GM19240 (cell line): Measurements from ENCODE around the gene STX12.

Source experiments
- DNase-seq: peaks from one replicate; pipeline ENCODE4 v3.0.0; 2011; ENCODE audit warnings: low spot score; ENCODE audit not compliant: insufficient read length

The STX12 gene

GRCh38 chr1:27772932-27773825 is at the start of gene STX12:
STX12 (plus strand) TSS chr1:27773219; CDS start chr1:27773308, 89 bp downstream.
- DNase-seq: peak; percentile 93

DNA sequence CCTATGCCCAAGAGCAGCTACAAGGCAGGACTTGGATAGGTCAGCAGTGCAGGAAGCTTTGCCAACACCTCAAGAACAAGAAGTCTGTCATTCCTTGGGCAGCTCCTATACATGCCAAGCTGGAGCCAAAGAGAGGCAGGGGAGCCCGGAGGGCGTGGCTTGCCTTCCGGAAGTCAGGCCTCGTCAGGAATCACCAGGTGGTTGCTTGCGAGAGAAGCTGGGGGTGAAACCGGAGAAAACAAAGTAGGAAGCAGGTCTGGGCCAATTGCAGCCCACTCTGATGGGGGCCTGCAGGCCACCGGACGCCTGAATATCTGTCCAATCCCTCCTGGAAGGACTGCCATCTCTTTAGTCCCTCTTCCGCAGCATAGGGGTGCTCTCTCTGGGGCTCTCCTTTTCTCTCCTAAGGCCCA is 48.1 kb upstream of the STX12 start:
- no peak for DNase-seq

DNA sequence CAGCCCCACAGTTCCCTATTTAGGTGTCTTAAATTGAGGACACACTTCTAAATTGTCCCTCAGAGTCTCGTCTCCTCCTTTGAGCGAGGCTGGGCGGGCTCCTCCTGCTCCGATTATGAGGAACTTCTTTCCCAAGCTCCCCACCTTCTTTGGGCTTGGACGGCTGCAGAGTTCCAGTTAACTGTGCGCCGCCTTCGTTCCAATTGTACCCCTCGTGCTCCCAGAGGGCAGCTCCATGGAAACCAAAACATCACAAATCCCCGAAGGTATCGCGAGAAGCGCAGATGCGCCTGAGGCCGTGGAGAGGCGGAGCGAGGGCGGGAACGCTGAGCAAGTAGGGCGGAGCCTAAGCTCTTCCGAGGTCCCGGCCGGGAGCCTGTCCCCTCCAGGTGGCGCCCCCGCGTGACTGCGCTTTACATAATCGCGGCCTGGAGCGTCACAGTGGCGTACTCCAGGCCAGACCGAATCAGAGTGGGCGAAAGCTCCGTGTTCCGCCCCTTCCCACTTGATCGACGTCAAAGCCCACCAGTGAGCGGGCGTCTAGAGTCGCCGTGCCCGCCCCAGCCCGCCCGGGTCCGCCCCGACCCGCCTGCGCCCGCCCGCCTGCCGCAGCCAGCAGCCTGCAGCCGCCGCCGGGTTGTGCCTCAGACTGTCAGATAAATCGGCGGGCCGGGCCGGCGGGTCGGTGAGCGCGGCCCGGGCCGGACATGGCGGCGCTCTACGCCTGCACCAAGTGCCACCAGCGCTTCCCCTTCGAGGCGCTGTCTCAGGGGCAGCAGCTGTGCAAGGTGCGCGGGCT is 47.4 kb upstream of the STX12 start, which contains the start of gene FAM76A:
Gene FAM76A, plus strand, starts transcription at position 588 of the 799 bp plus-strand sequence. Its CDS starts 120 bp downstream, at position 708.
- DNase-seq: peak; percentile 97

DNA sequence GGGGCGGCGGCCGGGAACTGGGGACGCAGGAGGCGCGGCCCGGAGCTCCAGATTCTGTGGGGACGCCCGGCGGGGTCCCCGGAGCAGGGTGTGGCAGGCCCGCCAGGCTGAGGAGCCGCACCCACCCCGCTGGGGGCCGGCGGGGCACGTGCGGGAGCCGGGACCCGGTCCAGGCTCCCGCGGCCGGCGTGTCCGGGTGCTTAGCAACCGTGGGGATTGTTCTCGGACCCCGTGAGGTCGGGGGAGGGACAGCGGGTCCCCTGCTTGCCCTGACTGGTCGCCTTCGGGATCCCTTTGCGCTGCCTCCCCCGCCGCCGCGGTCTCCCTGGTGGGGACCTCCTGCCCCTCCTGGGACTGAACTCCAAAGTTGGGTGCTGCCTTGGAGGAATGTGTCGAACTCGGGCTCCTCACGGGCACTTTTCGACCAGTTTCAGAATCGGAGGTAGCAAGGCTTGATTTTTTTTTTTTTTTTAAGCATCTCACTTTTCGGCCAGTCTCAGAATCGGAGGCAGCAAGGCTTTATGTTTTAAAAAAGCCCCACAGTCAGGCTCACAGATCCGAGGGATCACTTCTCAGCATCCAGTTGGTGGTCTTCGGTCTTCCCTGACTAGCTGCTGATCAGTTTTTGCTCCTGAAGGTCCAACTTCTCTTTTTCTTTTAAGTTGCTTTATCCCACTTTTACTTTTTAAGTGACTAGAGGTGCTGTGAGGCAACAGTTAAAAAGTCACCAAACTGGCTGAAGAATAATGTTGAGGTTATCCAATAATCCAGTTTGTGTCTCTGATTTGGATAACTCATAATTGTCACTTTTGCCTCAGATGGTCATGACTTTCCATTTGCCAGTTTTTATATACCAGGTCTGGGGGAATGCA is 46.6 kb upstream of the STX12 start:
- peak; percentile 50 for DNase-seq

GRCh38 chr1:27727126-27727525 is 45.9 kb upstream of the STX12 start:
- DNase-seq: no peak

DNA sequence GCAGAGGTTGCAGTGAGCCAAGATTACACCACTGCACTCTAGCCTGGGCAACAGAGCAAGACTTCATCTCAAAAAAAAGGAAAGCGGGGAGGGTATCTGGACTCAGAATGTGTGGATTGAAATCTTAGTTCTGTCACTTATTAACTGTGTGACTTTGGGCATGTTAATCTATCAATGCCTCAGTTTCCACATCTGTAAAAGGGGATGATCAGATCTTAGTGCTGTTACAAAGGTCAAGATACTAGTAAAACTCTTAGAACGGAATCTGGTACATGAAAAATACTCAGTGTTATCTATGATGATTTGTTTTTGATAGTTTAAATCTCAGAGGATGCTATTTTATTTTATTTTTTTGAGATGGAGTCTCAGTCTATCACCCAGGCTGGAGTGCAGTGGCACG is 36.8 kb upstream of the STX12 start:
- DNase-seq: no peak

- DNase-seq: no peak
Observed at GRCh38 chr1:27741121-27741520, 31.9 kb upstream of the STX12 start.

GRCh38 chr1:27744556-27744955 is 28.5 kb upstream of the STX12 start:
- no peak for DNase-seq

DNA sequence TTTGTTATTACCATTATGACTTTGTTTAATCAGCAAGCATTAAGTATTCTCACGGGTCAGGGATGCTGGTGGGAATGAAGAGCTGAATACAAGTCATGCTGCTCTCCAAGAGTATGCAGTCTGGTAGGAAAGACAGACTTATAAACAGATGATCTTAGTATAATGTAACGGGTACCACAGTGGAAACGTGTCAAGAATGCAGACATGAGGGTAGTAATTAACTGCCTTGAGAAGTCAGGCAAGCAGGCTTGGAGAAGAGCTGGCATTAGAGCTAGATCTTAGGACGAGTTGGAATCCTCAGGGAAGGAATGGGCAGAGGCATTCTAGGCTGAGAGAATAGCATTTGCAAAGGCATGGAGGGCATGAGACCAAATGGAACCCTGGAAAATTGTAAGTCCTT is 27.6 kb upstream of the STX12 start:
- DNase-seq: no peak

GRCh38 chr1:27752360-27752759 is 20.7 kb upstream of the STX12 start:
- DNase-seq: no peak

- DNase-seq: no peak
Observed at GRCh38 chr1:27755286-27755685, 17.7 kb upstream of the STX12 start.

DNA sequence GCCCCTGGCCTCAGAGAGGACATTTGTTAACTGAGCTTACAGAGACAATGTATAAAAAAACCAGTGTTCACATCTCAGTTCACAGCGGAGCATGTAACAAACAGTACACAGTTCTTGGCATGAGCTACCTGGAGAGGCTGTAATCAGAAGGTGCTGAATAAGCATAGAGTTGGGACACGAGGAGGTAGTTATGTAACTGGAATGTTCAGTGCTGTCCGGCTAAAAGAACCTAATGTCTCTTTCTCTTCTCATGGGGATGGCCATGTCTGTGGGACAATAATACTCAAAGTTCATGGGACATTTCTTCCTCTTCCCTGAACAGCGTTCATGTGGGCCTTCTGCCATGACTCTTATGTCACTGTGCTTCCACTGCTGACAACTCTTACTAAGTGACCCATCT is 17.2 kb upstream of the STX12 start:
- no peak for DNase-seq

- DNase-seq: no peak
Observed at GRCh38 chr1:27759236-27759635, 13.8 kb upstream of the STX12 start.

- DNase-seq: no peak
Observed at GRCh38 chr1:27760426-27760825, 12.6 kb upstream of the STX12 start.

GRCh38 chr1:27762033-27762432 is 11.0 kb upstream of the STX12 start:
- no peak for DNase-seq

GRCh38 chr1:27763358-27763757 is 9.7 kb upstream of the STX12 start:
- no peak for DNase-seq

- no peak for DNase-seq
Observed at GRCh38 chr1:27770293-27770830, 2.7 kb upstream of the STX12 start.

DNA sequence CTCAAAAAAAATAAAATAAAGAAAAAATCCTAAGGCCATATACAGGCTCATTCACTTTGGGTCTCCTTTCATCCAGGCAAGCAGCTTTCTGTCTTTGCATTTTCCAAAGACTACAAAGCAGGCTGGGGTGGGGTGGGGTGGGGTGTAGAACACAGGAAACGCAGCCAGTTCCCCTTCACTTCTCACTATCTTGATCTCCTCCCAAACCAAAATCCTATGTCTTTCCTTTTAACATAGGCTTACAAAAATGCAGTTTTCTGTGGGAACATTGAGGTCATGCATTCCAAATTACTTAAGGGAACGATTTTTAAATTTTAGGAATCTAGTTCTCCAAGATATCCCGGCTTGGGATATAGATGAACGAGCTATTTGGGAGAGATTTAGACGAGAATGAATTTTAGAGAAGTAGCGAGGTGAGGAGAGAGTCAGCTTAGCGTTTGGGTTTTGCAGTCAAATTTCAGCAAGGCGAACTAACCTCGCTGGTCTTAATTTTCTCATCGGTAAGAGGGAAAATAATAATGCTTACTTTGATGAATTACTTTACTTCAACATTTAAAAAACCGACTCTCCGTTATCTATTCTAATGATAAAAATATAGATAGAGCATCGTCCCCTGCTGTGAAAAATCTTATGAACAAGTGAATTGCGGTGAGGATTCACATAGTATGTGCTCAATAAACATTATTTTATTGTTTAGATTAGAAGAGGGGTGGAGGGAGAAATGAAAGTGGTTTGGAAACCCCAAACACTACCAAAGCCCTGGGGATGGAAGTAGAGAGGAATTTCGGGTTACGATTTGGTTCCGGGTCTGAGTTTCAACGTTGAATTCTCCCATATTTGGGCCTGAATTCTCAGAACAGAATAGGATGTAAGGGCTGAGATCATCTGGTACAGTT is 735 bp upstream of the STX12 start:
- no peak for DNase-seq

- no peak for DNase-seq
Observed at GRCh38 chr1:27773826-27774445, 917 bp downstream of the STX12 start.

DNA sequence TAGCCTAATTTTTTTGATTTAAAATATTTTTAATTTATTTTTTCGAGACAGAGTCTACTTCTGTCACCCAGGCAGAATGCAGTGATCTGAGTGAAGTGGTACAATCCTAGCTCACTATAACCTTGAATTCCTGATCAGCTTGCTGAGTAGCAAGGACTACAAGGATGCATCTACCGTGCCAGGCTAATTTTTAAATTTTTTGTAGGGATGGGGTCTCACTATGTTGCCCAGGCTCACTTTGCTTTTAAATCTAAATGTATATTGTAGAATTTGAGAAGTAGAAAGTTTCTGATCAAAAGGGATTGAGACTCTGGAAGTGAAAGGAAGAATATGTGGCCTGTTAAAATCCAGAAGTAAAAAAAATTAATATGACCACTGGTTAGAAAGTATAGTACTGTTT is 1.6 kb downstream of the STX12 start:
- no peak for DNase-seq
